HFFc6 (cell line): ENCODE results near the gene PTGFRN. TPM values are rescaled to one million over a fixed set of nuclear protein-coding genes. Genes with fewer than 3 reads are reported as not detected.

Source experiments
- DNase-seq: peaks from one replicate; pipeline ENCODE4 v3.0.0-alpha.2; 2018
- H3K27ac Mint-ChIP-seq: 2 replicates; pipeline ENCODE4 v1.8.0; 2020; ENCODE audit warnings: mild to moderate bottlenecking, mixed read lengths
- H3K27me3 Mint-ChIP-seq: 2 replicates; pipeline ENCODE4 v1.8.0; 2021; ENCODE audit warnings: mild to moderate bottlenecking, moderate library complexity, mixed read lengths; ENCODE audit not compliant: insufficient read depth
- H3K36me3 Mint-ChIP-seq: 2 replicates; pipeline ENCODE4 v1.8.0; 2021; ENCODE audit warnings: low read depth, mixed read lengths
- H3K4me1 Mint-ChIP-seq: 2 replicates; pipeline ENCODE4 v1.8.0; 2020; ENCODE audit warnings: low read depth, mixed read lengths
- H3K4me3 Mint-ChIP-seq: 2 replicates; pipeline ENCODE4 v1.8.0; 2020; ENCODE audit warnings: mild to moderate bottlenecking, moderate library complexity, mixed read lengths
- H3K9me3 Mint-ChIP-seq: 2 replicates; pipeline ENCODE4 v1.8.0; 2020; ENCODE audit warnings: mild to moderate bottlenecking, mixed read lengths
- total RNA-seq, 6 experiments: library from RNA; stranded (reverse); fragmentation: NEBNext Ultra II Directional; extraction: Animal tissue kit (Norgen Biotek cat#: 25700); gene quantifications; 2 replicates in 1 of 6; 3 replicates in 5 of 6; pipeline ENCODE4 v1.2.3, GENCODE V29; 2021
- TF ChIP-seq, protein P1 (sequence below): fragments of 200-600 bp; sonication (generic); IDR thresholded peaks from 2 replicates; pipeline ENCODE4 v1.5.0; 2021; ENCODE audit warnings: antibody characterized with exemption, mild to moderate bottlenecking

Gene PTGFRN
- total RNA-seq, 6 experiments from 2014 or later = 0.14 TPM; not detected in 5

DNA sequence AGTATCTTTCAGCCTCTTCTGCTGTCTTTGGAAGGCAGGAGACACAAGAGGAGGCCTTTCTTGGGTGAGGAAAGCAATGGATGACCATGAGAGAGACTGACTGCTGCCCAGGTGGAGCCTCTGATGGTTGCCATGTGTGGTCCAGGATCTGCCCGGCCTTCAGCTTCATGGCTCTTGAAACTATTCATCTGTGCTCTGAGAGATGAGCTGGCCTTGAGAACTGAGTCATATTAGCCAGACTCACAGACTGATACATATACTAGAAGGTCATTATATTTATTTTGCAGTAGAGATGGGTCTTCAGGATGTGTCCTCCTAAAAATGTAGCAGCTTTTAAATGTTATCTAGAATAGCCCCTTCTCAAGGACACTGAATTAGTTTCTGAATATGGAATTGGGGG, 33.7 kb downstream of the PTGFRN start:
- TF ChIP-seq, protein P1, sequence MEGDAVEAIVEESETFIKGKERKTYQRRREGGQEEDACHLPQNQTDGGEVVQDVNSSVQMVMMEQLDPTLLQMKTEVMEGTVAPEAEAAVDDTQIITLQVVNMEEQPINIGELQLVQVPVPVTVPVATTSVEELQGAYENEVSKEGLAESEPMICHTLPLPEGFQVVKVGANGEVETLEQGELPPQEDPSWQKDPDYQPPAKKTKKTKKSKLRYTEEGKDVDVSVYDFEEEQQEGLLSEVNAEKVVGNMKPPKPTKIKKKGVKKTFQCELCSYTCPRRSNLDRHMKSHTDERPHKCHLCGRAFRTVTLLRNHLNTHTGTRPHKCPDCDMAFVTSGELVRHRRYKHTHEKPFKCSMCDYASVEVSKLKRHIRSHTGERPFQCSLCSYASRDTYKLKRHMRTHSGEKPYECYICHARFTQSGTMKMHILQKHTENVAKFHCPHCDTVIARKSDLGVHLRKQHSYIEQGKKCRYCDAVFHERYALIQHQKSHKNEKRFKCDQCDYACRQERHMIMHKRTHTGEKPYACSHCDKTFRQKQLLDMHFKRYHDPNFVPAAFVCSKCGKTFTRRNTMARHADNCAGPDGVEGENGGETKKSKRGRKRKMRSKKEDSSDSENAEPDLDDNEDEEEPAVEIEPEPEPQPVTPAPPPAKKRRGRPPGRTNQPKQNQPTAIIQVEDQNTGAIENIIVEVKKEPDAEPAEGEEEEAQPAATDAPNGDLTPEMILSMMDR = no peak
- Mint-ChIP-seq H3K27me3 (peaks cover 22% of the 10 kb centered on the region), H3K9me3 (no peaks in the 10 kb centered on the region), H3K4me1 (no peaks in the 10 kb centered on the region), H3K36me3 (no peaks in the 10 kb centered on the region), H3K4me3 (no peak overlapping the region), H3K27ac (no peak overlapping the region)
- no peak for DNase-seq

DNA sequence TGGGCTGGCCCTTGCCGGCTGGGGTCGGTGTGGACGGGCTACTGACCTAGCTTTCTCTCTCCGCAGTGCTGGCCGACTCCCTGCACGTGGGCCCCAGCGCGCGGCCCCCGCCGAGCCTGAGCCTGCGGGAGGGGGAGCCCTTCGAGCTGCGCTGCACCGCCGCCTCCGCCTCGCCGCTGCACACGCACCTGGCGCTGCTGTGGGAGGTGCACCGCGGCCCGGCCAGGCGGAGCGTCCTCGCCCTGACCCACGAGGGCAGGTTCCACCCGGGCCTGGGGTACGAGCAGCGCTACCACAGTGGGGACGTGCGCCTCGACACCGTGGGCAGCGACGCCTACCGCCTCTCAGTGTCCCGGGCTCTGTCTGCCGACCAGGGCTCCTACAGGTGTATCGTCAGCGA, 34.9 kb downstream of the PTGFRN start:
- TF ChIP-seq, protein P1 = no peak
- H3K9me3 Mint-ChIP-seq = no peaks in the 10 kb centered on the region
- peaks cover 16% of the 10 kb centered on the region for H3K27me3 Mint-ChIP-seq
- H3K4me3 Mint-ChIP-seq = no peak overlapping the region
- no peaks in the 10 kb centered on the region for H3K36me3 Mint-ChIP-seq
- DNase-seq = no peak
- no peak overlapping the region for H3K27ac Mint-ChIP-seq
- H3K4me1 Mint-ChIP-seq = no peaks in the 10 kb centered on the region

DNA sequence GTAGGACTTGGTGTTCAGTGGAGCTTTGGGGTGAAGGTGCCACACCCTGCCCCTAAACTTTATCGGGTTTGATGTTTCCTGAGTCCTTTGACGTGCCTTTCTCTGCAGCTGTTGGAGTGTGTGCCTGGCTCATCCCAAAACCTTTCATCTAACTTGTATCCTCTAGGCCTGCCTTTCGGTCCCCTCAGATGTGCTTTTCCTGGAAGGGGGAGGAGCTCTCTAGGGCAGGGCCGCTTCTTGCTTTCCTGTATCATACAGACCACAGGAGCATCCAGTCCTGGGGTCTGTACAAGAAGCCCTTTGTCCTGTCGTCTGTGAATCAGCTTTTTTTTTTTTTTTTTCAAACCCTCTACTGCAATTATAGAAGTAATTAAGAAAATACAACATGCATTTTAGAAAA, 35.7 kb downstream of the PTGFRN start:
- no peak for DNase-seq
- TF ChIP-seq, protein P1 = no peak
- Mint-ChIP-seq H3K4me3 (no peak overlapping the region), H3K27ac (no peak overlapping the region), H3K36me3 (no peaks in the 10 kb centered on the region), H3K4me1 (no peaks in the 10 kb centered on the region), H3K27me3 (peaks cover 14% of the 10 kb centered on the region), H3K9me3 (no peaks in the 10 kb centered on the region)

DNA sequence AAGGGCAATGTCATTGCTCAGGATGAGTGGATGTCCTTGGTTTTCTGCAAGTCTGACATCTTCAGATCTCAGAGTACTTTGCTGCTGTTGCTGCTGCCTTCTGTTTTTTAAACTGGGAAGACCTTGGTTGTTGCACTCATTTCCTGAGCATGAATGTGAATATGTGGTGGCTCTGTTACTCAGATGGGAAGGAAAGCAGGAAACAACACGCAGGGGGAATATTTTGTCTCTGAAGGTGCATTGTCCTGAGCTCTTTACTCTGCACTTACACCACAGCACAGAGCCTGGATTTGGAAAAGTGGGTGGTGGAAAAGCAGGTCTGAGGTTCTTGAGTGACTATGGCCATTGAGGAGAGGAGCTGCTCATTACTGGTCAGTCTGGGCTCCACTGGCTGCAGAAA, 36.3 kb downstream of the PTGFRN start:
- Mint-ChIP-seq H3K4me1 (no peaks in the 10 kb centered on the region), H3K27me3 (peaks cover 19% of the 10 kb centered on the region), H3K36me3 (no peaks in the 10 kb centered on the region), H3K4me3 (no peak overlapping the region), H3K27ac (no peak overlapping the region), H3K9me3 (no peaks in the 10 kb centered on the region)
- no peak for DNase-seq
- TF ChIP-seq, protein P1 = no peak

DNA sequence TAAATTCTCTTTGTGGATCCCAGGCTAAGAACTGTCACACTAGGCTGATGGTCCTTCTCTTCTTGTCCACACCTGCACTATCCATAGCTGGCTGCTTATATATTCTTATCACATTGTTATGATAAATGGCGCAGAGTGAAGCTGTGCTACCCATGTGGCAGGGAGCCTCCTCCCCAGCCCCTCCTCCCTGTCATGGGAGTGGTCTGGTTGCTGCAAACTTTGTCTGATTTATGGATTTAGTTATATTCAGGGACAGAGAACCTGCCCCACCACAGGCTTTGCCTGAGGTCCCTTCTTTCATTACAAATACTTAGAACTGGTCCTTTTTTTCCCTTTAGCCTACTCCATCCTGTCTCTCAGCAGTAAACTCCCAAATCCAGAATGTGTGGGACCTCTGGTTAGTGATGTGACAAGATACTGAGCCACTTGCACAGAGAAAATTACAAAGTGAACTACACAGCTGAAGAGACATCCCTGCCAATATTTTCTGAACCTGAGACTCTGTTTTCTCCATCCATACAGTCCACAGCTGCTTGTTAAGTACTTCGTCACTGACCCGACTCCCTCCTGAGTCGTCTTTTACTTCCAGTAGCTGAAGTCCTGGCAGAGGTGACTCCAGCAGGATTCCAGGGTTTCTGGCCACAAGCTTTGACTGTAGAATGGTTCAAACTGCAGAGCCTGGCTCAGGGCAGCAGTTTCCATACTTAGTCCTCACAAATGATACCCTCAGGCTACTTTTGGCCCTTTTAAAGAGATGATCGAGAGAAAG, 37.6 kb downstream of the PTGFRN start:
- H3K27ac Mint-ChIP-seq = no peak overlapping the region
- TF ChIP-seq, protein P1 = no peak
- H3K27me3 Mint-ChIP-seq = peaks cover 26% of the 10 kb centered on the region
- H3K4me3 Mint-ChIP-seq = no peak overlapping the region
- no peaks in the 10 kb centered on the region for H3K36me3 Mint-ChIP-seq
- no peaks in the 10 kb centered on the region for H3K4me1 Mint-ChIP-seq
- no peak for DNase-seq
- no peaks in the 10 kb centered on the region for H3K9me3 Mint-ChIP-seq
